Mesodermal cell (in vitro differentiated cells): Measurements from ENCODE around the gene GLI3.
A peak's percentile ranks its signal among the peaks of the same experiment; 100 is the strongest.

Experiments
- H3K27ac ChIP-seq: 2 replicates; pipeline ENCODE4 v1.7.0; 2013; ENCODE audit warnings: mild to moderate bottlenecking, low read depth, low read length, moderate library complexity; ENCODE audit not compliant: severe bottlenecking
- H3K36me3 ChIP-seq: 2 replicates; pipeline ENCODE4 v1.7.1; 2013; ENCODE audit warnings: mild to moderate bottlenecking, low read length, moderate library complexity; ENCODE audit not compliant: control insufficient read depth, insufficient read depth
- H3K4me1 ChIP-seq: one replicate; pipeline ENCODE4 v1.7.1; 2013; ENCODE audit warnings: mild to moderate bottlenecking, low read length; ENCODE audit not compliant: insufficient read depth, control insufficient read depth, poor library complexity, severe bottlenecking
- H3K4me3 ChIP-seq: 2 replicates; pipeline ENCODE4 v1.7.0; 2013; ENCODE audit warnings: low read length, control low read depth, mild to moderate bottlenecking; ENCODE audit not compliant: insufficient read depth, poor library complexity, severe bottlenecking; ENCODE audit errors: extremely low read depth
- H3K9me3 ChIP-seq: 2 replicates; pipeline ENCODE4 v1.7.1; 2013; ENCODE audit warnings: mild to moderate bottlenecking, low read length, moderate library complexity; ENCODE audit not compliant: control insufficient read depth
- WGBS, 2 experiments: methylation state at CpG; one replicate each; pipeline ENCODE4 v1.1.5; 2013; ENCODE audit warnings: missing lambda C conversion rate in 2 of 2; ENCODE audit not compliant: insufficient coverage in 2 of 2; 5-methylcytosine and 5-hydroxymethylcytosine counted together

GLI3 gene

DNA sequence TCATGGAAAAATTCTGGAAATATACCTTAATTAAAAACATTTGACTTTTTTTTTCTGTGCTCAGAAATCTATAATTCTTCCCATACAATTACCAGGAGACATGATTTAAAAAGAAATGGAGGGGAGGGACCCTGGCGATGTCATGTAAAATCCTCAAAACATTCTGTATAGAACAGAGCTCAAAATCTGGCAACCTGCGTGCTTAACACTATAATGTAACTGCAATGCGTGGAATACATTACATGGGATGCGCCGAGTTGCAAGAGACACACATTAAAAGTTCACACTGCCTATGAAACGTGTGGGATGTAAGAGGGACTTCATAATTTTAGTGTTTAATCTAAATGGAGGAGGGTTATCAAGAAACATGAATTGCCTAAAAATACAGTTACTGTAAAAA, 215.0 kb downstream of the GLI3 start:
- Histone ChIP-seq H3K4me1 (no peaks in the 10 kb centered on the region), H3K36me3 (peaks cover 89% of the 10 kb centered on the region), H3K27ac (no peak overlapping the region), H3K9me3 (no peaks in the 10 kb centered on the region), H3K4me3 (no peak overlapping the region)
- 67 to 100% methylated on average over 1 to 3 of the region's 6 CpGs for WGBS, 2 experiments

DNA sequence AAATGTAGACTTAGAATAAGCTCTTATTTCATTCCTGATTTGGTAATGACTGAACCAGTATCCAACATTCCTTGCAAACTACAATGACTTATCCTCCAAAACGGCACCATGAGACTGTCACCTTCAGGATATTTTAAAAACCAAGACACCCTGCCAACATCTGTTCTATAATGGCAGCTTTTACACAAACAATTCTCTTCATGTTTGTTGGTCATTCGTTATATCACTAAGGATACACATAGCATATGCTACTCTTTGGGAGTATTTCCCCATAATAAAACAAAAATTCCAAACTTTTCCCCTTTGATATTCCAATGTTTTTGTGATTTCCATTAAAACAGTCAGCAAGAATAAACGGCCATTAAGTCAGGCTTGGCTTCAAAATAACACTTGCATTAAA, 215.4 kb downstream of the GLI3 start:
- H3K27ac ChIP-seq: no peak overlapping the region
- H3K4me3 ChIP-seq: no peak overlapping the region
- H3K9me3 ChIP-seq: no peaks in the 10 kb centered on the region
- no peaks in the 10 kb centered on the region for H3K4me1 ChIP-seq
- H3K36me3 ChIP-seq: peaks cover 89% of the 10 kb centered on the region
- WGBS, 2 experiments: 94 to 100% methylated on average over 2 of the region's 3 CpGs

DNA sequence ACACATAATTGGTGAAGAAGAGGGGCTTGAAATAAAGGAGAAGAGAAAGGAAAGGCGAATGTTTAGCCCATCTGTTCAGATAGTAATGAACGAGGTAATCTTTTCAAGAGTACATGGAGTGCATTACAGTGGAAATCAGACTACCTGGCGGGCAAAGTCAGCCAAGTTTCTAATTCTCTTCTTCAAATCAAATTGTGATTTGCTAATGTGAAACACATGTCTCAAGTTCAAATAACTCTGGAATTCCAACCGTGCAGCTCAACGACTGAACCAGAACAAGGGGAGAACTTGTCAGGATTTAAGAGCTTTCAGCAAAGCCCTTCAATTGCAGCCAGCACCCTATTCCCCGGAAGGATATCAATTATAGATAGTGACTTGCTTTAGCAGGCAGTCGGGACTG, 216.9 kb downstream of the GLI3 start:
- Histone ChIP-seq H3K36me3 (peaks cover 89% of the 10 kb centered on the region), H3K4me1 (no peaks in the 10 kb centered on the region), H3K4me3 (no peak overlapping the region), H3K27ac (no peak overlapping the region), H3K9me3 (no peaks in the 10 kb centered on the region)
- 89 to 100% methylated on average over 4 to 5 of the region's 7 CpGs for WGBS, 2 experiments

DNA sequence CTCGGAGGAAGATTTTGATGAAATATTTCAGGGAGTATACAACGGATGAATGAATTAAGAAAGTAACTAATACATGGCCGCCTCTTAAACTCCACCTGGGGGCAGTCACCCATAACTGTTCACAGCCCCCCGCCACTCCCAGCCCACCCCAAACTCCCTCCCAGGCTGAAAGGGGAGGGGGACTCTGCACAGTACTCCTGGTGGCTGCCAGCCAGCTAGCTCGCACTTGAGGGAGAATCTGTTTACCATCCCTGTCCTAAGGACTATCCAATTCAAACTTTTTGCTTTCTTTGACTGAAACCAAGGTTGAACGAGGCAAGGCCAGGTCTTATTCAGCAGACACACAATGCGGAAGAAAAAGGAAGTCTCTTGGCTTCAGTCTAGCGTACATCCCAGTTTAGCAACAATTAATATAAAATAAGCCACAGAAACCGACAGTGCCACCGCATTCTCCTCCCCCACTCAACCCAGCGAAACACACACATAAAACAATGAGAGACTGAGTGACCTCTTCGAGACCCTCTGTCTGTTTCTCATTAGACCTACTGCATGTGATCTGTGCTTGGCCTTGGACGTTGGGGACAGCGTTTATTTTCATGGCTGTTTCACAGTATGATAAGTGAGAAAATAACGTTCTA, 219.5 kb downstream of the GLI3 start:
- H3K9me3 ChIP-seq: no peaks in the 10 kb centered on the region
- WGBS, 2 experiments: 89 to 96% methylated on average over 10 to 11 of the region's 15 CpGs
- H3K36me3 ChIP-seq: peaks cover 80% of the 10 kb centered on the region
- no peak overlapping the region for H3K27ac ChIP-seq
- H3K4me1 ChIP-seq: no peaks in the 10 kb centered on the region
- no peak overlapping the region for H3K4me3 ChIP-seq

DNA sequence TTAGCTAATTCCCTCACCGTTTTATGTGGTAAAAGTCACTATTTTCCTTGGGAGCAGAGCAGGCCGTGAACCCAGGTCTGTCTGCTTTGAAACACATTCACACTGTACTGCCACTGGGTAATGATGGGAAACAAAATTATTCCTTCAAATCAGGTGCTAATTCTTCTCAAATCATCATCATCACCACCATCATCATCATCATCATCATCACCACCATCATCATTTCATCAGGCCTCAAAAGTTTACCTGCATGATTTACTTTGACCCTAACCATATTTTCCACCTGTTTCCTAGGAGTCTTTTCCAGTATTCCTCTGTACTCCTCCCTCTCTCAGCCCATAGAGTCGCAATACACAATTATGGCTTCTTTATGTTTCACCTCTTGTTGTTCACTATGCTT, 220.5 kb downstream of the GLI3 start:
- Histone ChIP-seq H3K4me1 (no peaks in the 10 kb centered on the region), H3K36me3 (peaks cover 79% of the 10 kb centered on the region), H3K27ac (no peak overlapping the region), H3K9me3 (no peaks in the 10 kb centered on the region), H3K4me3 (no peak overlapping the region)
- 86 to 90% methylated on average over 2 of the region's 3 CpGs for WGBS, 2 experiments

DNA sequence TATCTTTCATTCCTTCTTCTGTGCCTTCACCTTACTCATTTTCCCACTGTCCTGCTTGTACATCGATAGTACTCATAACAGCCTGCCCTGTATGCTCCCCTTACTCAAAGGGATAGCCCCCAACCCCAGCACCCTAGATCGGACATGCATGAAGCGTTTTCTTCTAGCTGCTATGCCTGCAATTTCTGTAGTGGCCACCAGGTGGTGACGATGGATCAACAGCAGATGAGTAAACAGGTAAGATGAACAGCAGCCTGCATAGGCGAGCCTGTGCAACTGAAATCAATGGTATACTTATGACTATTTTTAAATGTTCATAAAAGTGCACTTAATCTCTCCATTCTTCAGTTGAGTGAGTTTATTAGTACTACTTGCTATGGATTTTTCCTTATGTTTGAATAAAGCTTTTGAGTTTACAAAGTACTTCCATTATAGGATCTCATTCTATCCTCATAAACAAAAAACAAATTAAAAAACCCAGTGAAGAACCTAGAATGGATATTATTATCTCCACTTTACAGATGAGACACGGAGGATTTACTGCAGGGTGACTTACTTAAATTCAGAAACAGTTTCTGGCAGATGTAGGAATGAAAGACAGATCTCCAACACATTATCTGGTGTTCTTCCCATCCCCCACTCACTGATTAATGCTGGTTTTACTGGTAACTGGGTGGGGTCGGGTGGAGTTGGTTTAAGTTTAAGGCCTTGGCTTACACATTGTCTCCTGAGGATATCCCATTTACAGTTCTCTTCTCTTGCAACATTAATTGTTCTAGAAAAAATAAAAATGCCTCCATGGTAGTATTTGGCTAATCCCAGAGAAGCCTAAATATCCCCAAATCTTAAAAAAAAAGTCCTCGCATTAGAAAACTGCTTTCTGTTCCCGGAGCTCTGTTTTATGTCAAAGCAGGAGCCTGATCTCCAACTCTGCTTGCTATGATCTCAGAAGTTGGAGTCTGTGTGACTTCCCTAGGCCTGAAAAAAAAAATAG, 222.1 kb downstream of the GLI3 start:
- Histone ChIP-seq H3K27ac (no peak overlapping the region), H3K36me3 (peaks cover 87% of the 10 kb centered on the region)
- WGBS, 2 experiments: 63 to 66% methylated on average over 5 of the region's 9 CpGs

DNA sequence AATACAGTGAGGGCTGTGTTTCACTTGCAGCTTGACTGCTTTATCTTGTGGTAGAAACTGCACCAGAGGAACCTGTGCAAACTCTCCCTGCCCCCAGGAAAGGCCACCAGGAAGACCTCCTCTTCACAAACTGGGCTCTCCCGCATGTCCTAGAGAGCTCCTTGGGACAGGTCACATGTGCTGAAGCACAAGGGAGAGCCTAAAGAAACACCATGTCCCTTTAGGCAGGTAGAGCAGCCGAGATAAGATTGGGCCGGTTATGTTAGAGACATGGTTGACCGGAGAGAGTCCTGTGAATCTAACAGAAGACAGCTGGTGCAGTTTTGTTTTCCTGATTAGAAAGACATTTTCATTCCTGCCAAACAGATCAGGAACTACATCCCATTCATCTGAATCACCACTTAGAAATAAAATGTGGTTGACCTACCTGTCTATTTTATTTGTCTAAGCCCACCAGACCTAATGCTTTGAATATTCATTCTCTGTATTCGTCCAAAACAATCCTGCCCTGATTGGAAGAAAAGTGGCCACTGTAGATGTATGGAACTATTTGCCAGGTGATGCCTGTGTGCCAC, 224.1 kb downstream of the GLI3 start:
- Histone ChIP-seq H3K4me3 (no peak overlapping the region), H3K36me3 (peaks cover 89% of the 10 kb centered on the region), H3K27ac (peak overlapping the region; percentile 24), H3K9me3 (no peaks in the 10 kb centered on the region), H3K4me1 (no peaks in the 10 kb centered on the region)
- WGBS, 2 experiments: 88 to 97% methylated on average over 3 of the region's 5 CpGs

More for the DNA sequence above, 222.1 kb downstream of the GLI3 start:
- Histone ChIP-seq H3K4me3 (no peak overlapping the region), H3K4me1 (no peaks in the 10 kb centered on the region), H3K9me3 (no peaks in the 10 kb centered on the region)

DNA sequence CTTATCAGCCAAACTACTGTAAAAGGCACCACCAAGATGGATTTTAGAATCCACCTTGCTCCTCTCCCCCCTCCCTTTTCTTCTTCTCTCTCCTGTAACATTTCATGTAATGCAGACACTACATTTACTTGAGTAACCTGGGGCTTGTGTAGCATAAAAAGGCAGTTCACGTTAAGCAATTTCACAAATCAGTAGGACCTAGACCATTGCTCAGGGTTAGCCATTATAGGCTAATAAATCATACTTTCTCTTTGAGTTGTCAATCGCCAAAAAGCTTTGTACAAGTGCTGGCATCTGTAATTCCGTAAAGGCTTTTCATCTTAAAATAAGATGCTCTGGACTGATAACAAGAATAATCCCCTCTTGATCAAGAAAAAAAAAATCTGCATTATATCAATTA, 224.7 kb downstream of the GLI3 start:
- peak overlapping the region; percentile 24 for H3K27ac ChIP-seq
- WGBS, 2 experiments: 80 to 94% methylated on average over 2 to 3 of the region's 3 CpGs
- no peak overlapping the region for H3K4me3 ChIP-seq
- H3K9me3 ChIP-seq: no peaks in the 10 kb centered on the region
- no peaks in the 10 kb centered on the region for H3K4me1 ChIP-seq
- H3K36me3 ChIP-seq: peaks cover 87% of the 10 kb centered on the region

DNA sequence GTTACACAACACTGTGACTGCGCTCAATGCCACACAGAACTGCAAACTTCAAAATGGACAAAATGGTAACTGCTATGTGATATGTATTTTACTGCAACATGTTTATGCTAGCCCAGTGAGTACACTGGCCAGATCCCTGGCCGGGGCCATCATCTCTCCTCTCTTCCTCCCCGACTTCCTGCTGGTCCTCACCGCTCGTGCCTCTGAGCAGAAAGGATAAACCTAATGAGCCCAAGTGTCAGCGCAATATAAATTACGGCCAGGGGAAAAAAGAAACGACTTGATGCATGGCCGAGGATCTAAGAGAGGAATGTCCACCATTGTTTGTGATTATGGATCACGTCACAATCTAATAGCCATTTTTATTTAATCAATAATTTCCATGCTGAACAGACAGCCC, 225.2 kb downstream of the GLI3 start:
- H3K4me3 ChIP-seq: no peak overlapping the region
- H3K27ac ChIP-seq: no peak overlapping the region
- WGBS, 2 experiments: 93 to 99% methylated on average over 5 to 10 of the region's 10 CpGs
- H3K36me3 ChIP-seq: peaks cover 87% of the 10 kb centered on the region
- no peaks in the 10 kb centered on the region for H3K4me1 ChIP-seq
- H3K9me3 ChIP-seq: no peaks in the 10 kb centered on the region

DNA sequence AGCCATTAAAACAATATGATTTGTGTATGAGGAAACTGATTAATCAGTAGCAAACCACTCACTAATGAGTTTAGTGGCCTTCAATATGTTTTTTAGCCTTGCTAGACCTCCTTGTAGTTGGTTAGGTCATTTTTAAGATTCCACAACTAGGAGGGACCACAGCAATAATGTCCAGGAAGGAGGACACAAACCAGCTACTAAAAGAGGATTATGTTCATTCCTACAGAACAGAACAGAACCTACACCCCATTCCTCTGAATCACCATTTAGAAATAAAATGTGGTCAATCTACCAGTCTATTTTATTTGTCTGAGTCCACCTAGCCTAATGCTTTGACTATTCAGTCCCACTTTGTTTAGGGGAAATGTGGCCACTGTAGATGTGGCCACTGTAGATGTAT, 226.3 kb downstream of the GLI3 start:
- Histone ChIP-seq H3K36me3 (peaks cover 86% of the 10 kb centered on the region), H3K4me3 (no peak overlapping the region), H3K9me3 (no peaks in the 10 kb centered on the region), H3K27ac (no peak overlapping the region), H3K4me1 (no peaks in the 10 kb centered on the region)
